ENCODE results near the gene NPAS3. TPM values are rescaled to one million over a fixed set of nuclear protein-coding genes. Genes with fewer than 3 reads are reported as not detected.

The NPAS3 gene
- total RNA-seq, 1 donor from 2014 or later: 2.4 TPM

DNA sequence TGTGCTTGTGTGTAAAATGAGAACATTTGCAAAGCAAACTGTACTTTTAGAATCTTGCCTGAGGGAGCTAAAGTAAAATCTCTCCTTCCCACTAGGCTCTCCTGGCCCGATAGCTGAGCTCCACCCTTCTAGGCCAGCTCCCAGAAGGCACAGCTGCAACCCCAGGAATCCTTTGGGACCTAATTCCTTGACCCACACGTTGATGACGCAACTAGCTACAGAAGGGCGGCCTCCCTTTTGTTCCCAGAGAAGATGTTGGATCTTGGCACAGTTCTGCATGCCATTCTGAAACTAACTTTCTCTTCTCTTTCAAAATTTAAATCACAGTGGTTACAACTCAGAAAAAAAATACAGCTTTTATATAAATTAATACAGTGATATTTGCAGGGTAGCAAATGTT, 744.1 kb downstream of the NPAS3 start:
- TF ChIP-seq, protein P1, sequence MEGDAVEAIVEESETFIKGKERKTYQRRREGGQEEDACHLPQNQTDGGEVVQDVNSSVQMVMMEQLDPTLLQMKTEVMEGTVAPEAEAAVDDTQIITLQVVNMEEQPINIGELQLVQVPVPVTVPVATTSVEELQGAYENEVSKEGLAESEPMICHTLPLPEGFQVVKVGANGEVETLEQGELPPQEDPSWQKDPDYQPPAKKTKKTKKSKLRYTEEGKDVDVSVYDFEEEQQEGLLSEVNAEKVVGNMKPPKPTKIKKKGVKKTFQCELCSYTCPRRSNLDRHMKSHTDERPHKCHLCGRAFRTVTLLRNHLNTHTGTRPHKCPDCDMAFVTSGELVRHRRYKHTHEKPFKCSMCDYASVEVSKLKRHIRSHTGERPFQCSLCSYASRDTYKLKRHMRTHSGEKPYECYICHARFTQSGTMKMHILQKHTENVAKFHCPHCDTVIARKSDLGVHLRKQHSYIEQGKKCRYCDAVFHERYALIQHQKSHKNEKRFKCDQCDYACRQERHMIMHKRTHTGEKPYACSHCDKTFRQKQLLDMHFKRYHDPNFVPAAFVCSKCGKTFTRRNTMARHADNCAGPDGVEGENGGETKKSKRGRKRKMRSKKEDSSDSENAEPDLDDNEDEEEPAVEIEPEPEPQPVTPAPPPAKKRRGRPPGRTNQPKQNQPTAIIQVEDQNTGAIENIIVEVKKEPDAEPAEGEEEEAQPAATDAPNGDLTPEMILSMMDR (IDR thresholded peaks at IDR 0.05; ENCODE audit: partially characterized antibody, unreplicated experiment): no peak
- Mint-ChIP-seq H3K27me3 (ENCODE audit: unreplicated experiment) (peaks cover 1% of the 10 kb centered on the region), H3K4me3 (ENCODE audit: unreplicated experiment) (no peak overlapping the region), H3K27ac (ENCODE audit: unreplicated experiment) (no peak overlapping the region), H3K9me3 (ENCODE audit: unreplicated experiment) (peaks cover 2% of the 10 kb centered on the region), H3K4me1 (ENCODE audit: low read depth, unreplicated experiment) (peaks cover 6% of the 10 kb centered on the region), H3K36me3 (ENCODE audit: unreplicated experiment) (no peaks in the 10 kb centered on the region)
- DNase-seq: no peak

GRCh38 chr14:33685026-33685425, 746.3 kb downstream of the NPAS3 start:
- TF ChIP-seq, protein P1 (IDR thresholded peaks at IDR 0.05; ENCODE audit: partially characterized antibody, unreplicated experiment): no peak
- peaks cover 2% of the 10 kb centered on the region for H3K9me3 Mint-ChIP-seq (ENCODE audit: unreplicated experiment)
- H3K4me3 Mint-ChIP-seq (ENCODE audit: unreplicated experiment): no peak overlapping the region
- H3K36me3 Mint-ChIP-seq (ENCODE audit: unreplicated experiment): no peaks in the 10 kb centered on the region
- H3K27me3 Mint-ChIP-seq (ENCODE audit: unreplicated experiment): peaks cover 1% of the 10 kb centered on the region
- DNase-seq: no peak
- peaks cover 6% of the 10 kb centered on the region for H3K4me1 Mint-ChIP-seq (ENCODE audit: low read depth, unreplicated experiment)
- no peak overlapping the region for H3K27ac Mint-ChIP-seq (ENCODE audit: unreplicated experiment)

GRCh38 chr14:33685698-33686097, 747.0 kb downstream of the NPAS3 start:
- TF ChIP-seq, protein P1 (IDR thresholded peaks at IDR 0.05; ENCODE audit: partially characterized antibody, unreplicated experiment): no peak
- Mint-ChIP-seq H3K36me3 (ENCODE audit: unreplicated experiment) (no peaks in the 10 kb centered on the region), H3K27ac (ENCODE audit: unreplicated experiment) (no peak overlapping the region), H3K27me3 (ENCODE audit: unreplicated experiment) (peaks cover 1% of the 10 kb centered on the region), H3K9me3 (ENCODE audit: unreplicated experiment) (peaks cover 2% of the 10 kb centered on the region), H3K4me3 (ENCODE audit: unreplicated experiment) (no peak overlapping the region), H3K4me1 (ENCODE audit: low read depth, unreplicated experiment) (peaks cover 6% of the 10 kb centered on the region)
- DNase-seq: no peak

- TF ChIP-seq, protein P1 (IDR thresholded peaks at IDR 0.05; ENCODE audit: partially characterized antibody, unreplicated experiment): no peak
- no peaks in the 10 kb centered on the region for H3K36me3 Mint-ChIP-seq (ENCODE audit: unreplicated experiment)
These were observed 747.5 kb downstream of the NPAS3 start for GRCh38 chr14:33686218-33686617.

DNA sequence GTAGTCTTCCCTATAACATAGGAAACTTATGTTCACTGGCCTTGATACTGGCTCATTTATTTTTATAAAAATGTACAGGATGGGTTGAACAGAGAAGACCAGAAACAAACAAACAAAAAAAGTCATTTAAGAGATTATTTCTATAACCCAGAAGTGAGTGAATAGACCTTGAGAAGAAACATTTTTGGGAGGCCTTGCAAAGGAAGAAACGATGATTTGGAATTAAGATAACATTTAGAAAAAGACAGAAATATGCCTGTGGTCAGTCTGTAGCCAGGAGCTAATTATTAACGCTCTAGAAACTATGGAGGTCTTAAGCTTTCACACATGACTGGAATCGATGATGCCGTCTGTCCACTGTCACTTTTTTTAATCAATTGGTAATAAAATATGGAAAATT, 748.2 kb downstream of the NPAS3 start:
- Mint-ChIP-seq H3K4me1 (ENCODE audit: low read depth, unreplicated experiment) (peaks cover 2% of the 10 kb centered on the region), H3K4me3 (ENCODE audit: unreplicated experiment) (no peak overlapping the region), H3K36me3 (ENCODE audit: unreplicated experiment) (no peaks in the 10 kb centered on the region), H3K27me3 (ENCODE audit: unreplicated experiment) (peaks cover 1% of the 10 kb centered on the region), H3K9me3 (ENCODE audit: unreplicated experiment) (peaks cover 2% of the 10 kb centered on the region), H3K27ac (ENCODE audit: unreplicated experiment) (no peak overlapping the region)
- DNase-seq: no peak
- TF ChIP-seq, protein P1 (IDR thresholded peaks at IDR 0.05; ENCODE audit: partially characterized antibody, unreplicated experiment): no peak

More at GRCh38 chr14:33686218-33686617, 747.5 kb downstream of the NPAS3 start:
- H3K27me3 Mint-ChIP-seq (ENCODE audit: unreplicated experiment): peaks cover 1% of the 10 kb centered on the region
- H3K9me3 Mint-ChIP-seq (ENCODE audit: unreplicated experiment): peaks cover 2% of the 10 kb centered on the region
- no peak overlapping the region for H3K27ac Mint-ChIP-seq (ENCODE audit: unreplicated experiment)
- H3K4me3 Mint-ChIP-seq (ENCODE audit: unreplicated experiment): no peak overlapping the region
- peaks cover 2% of the 10 kb centered on the region for H3K4me1 Mint-ChIP-seq (ENCODE audit: low read depth, unreplicated experiment)
- DNase-seq: no peak

Measured in glutamatergic neuron (in vitro differentiated cells).